K562 (cell line): ENCODE results near the gene DGCR6L. TPM values are rescaled to one million over a fixed set of nuclear protein-coding genes. Genes with fewer than 3 reads are reported as not detected.
"Not testable (repeated sequence)": the region's sequence is repeated elsewhere in the genome, so short reads cannot be mapped to it uniquely, and the experiment has no call there.

Source experiments
- ATAC-seq: fragments of 200-7000 bp; cut with Tn5 transposase; 3 replicates; pipeline ENCODE4 v1.9.1; 2020; ENCODE audit warnings: moderate library complexity
- BruUV-seq: library from RNA; stranded (reverse); fragments of 400-500 nt; replicated peaks from 2 replicates; lab custom pipeline; 2021; lab: Mats Ljungman, UMichigan
- CTCF ChIA-PET: fragments of 300-600 bp; formaldehyde crosslinking; extraction: SDS; loops from one replicate; lab custom pipeline; 2021; ENCODE audit warnings: low intra/inter-chr PET ratio; lab: Yijun Ruan, JAX
- POLR2A ChIA-PET: fragments of 300-600, 350-650 bp; sonication (Branson Sonifier 250); formaldehyde crosslinking; extraction: SDS; loops from one replicate; lab custom pipeline; 2021; ENCODE audit warnings: antibody characterized with exemption, inconsistent platforms; lab: Yijun Ruan, JAX
- DNase-seq, 4 experiments: peaks; one replicate each; pipeline versions ENCODE4 v3.0.0 to v3.0.0-alpha.2; 2011 to 2018; ENCODE audit warnings: low spot score in 3 of 4, mixed read lengths in 3 of 4; ENCODE audit errors: extremely low read depth in 1 of 4
- FAIRE-seq: peaks from 2 replicates; lab custom pipeline; 2011; peaks lifted over from hg19 to GRCh38; lab: Jason Lieb, UNC
- H2AFZ ChIP-seq: 2 replicates; pipeline ENCODE4 v1.6.0; 2011; ENCODE audit warnings: low read depth, low read length, control low read depth, inconsistent platforms
- H3K27ac ChIP-seq: fragments of 200-600 bp; 3 replicates; pipeline ENCODE4 v1.8.0; 2011; ENCODE audit warnings: low read depth, mild to moderate bottlenecking, control low read depth, inconsistent platforms, low read length, moderate library complexity, mixed read lengths; ENCODE audit errors: extremely low read depth
- H3K27me3 ChIP-seq, 2 experiments: fragments of 300-600 bp in 1 of 2; 2 replicates in 1 of 2; 3 replicates in 1 of 2; pipeline versions ENCODE4 v1.6.0 to v1.8.0; 2011; ENCODE audit warnings: inconsistent platforms in 2 of 2, low read length in 2 of 2, mild to moderate bottlenecking in 1 of 2, mixed read lengths in 1 of 2, moderate library complexity in 1 of 2; ENCODE audit not compliant: control insufficient read depth in 2 of 2, insufficient read depth in 2 of 2
- H3K36me3 ChIP-seq: fragments of 300-600 bp; 3 replicates; pipeline ENCODE4 v1.8.0; 2011; ENCODE audit warnings: mild to moderate bottlenecking, low read length, inconsistent platforms; ENCODE audit not compliant: control insufficient read depth, insufficient read depth
- H3K4me1 ChIP-seq, 2 experiments: fragments of 200-600 bp in 1 of 2; replicated peaks in 1 of 2; 2 replicates in 1 of 2; 3 replicates in 1 of 2; pipeline versions ENCODE4 v1.5.1 to v1.8.0; 2011; ENCODE audit warnings: inconsistent platforms in 2 of 2, low read length in 2 of 2, mild to moderate bottlenecking in 1 of 2, mixed read lengths in 1 of 2, moderate library complexity in 1 of 2; ENCODE audit not compliant: control insufficient read depth in 2 of 2, insufficient read depth in 2 of 2
- H3K4me2 ChIP-seq: 2 replicates; pipeline ENCODE4 v1.6.1; 2011; ENCODE audit warnings: low read length, control low read depth, inconsistent platforms, mixed read lengths; ENCODE audit not compliant: insufficient read depth
- H3K4me3 ChIP-seq: fragments of 200-600 bp; sonication (generic), shearing (Covaris generic); 2 replicates; pipeline ENCODE4 v1.5.1; 2016; ENCODE audit warnings: control low read depth, inconsistent platforms
- H3K79me2 ChIP-seq: fragments of 200-600 bp; 3 replicates; pipeline ENCODE4 v1.8.0; 2011; ENCODE audit warnings: low read length, inconsistent platforms; ENCODE audit not compliant: control insufficient read depth, insufficient read depth
- H3K9ac ChIP-seq, 2 experiments: 2 replicates each; pipeline versions ENCODE4 v1.6.0 to v1.6.1; 2011; ENCODE audit warnings: low read depth in 2 of 2, low read length in 2 of 2, control low read depth in 1 of 2, inconsistent platforms in 1 of 2, mild to moderate bottlenecking in 1 of 2, mixed read lengths in 1 of 2; ENCODE audit not compliant: insufficient read depth in 1 of 2
- H3K9me1 ChIP-seq: one replicate; pipeline ENCODE4 v1.6.0; 2011; ENCODE audit warnings: inconsistent platforms, mild to moderate bottlenecking, low read length, moderate library complexity; ENCODE audit not compliant: control insufficient read depth, insufficient read depth
- H3K9me3 ChIP-seq: replicated peaks from 2 replicates; pipeline ENCODE4 v1.5.1; 2011; ENCODE audit warnings: low read depth, low read length, inconsistent platforms; ENCODE audit not compliant: control insufficient read depth, insufficient read depth
- H4K20me1 ChIP-seq: replicated peaks from 2 replicates; pipeline ENCODE4 v1.6.1; 2011; ENCODE audit warnings: low read length, inconsistent platforms, mixed read lengths; ENCODE audit not compliant: control insufficient read depth, insufficient read depth
- ATF2 ChIP-seq: sonication (generic); formaldehyde crosslinking; IDR thresholded peaks from 2 replicates; pipeline ENCODE4 v1.8.1; 2022; ENCODE audit warnings: missing genetic modification reagents
- CEBPG ChIP-seq, 3 experiments: fragments of 200-800 bp in 1 of 3; sonication (Bioruptor generic) in 1 of 3; sonication (generic) in 1 of 3; formaldehyde crosslinking in 1 of 3; IDR thresholded peaks in 2 of 3; conservative IDR thresholded peaks in 1 of 3; 2 replicates each; pipeline versions ENCODE4 v1.6.1 to v1.8.0; 2016 to 2022; ENCODE audit warnings: missing compliant biosample characterization in 2 of 3, missing genetic modification characterization in 2 of 3, mild to moderate bottlenecking in 1 of 3, missing genetic modification reagents in 1 of 3
- FOXA3 ChIP-seq, 2 experiments: fragments of 450-650 bp in 1 of 2; sonication (generic) in 1 of 2; formaldehyde crosslinking; IDR thresholded peaks in 1 of 2; conservative IDR thresholded peaks in 1 of 2; 2 replicates each; pipeline versions ENCODE4 v1.4.0 to v1.8.0; 2020 to 2022; ENCODE audit warnings: mild to moderate bottlenecking in 2 of 2, missing genetic modification reagents in 1 of 2
- MTF1 ChIP-seq: fragments of 250-450 bp; sonication (Bioruptor Pico); IDR thresholded peaks from 2 replicates; pipeline ENCODE4 v1.9.0; 2021; ENCODE audit warnings: moderate library complexity, mild to moderate bottlenecking, inconsistent platforms, borderline replicate concordance
- MYBL2 ChIP-seq, 2 experiments: fragments of 450-650 bp in 1 of 2; sonication (generic) in 1 of 2; formaldehyde crosslinking in 1 of 2; IDR thresholded peaks; 2 replicates each; pipeline versions ENCODE4 v1.6.1 to v1.8.1; 2017 to 2022; ENCODE audit warnings: borderline replicate concordance in 1 of 2, inconsistent platforms in 1 of 2, low read depth in 1 of 2, mild to moderate bottlenecking in 1 of 2, missing genetic modification reagents in 1 of 2, moderate library complexity in 1 of 2
- NR3C1 ChIP-seq: sonication (generic); formaldehyde crosslinking; IDR thresholded peaks from 2 replicates; pipeline ENCODE4 v1.8.1; 2022; ENCODE audit warnings: missing genetic modification reagents
- WGBS: fragments of 100-300 bp; shearing (Covaris generic); methylation state at CpG from one replicate; pipeline ENCODE4 v1.1.6; 2016; ENCODE audit warnings: low coverage, mixed read lengths; ENCODE audit not compliant: insufficient coverage; ENCODE audit errors: missing lambda C conversion rate; 5-methylcytosine and 5-hydroxymethylcytosine counted together
- in situ Hi-C: fragments of 300-500 bp; cut with MboI; formaldehyde crosslinking; loops from 4 replicates; pipeline ENCODE4 v1.15.0; 2018; ENCODE audit warnings: inconsistent platforms, mixed read lengths
- intact Hi-C: fragments of 100-400 bp; cut with micrococcal nuclease; formaldehyde crosslinking; loops from 2 replicates; pipeline ENCODE4 v1.14.2; 2022
- polyA plus RNA-seq, 8 experiments: library from polyadenylated mRNA; depleted of rRNA in 4 of 8; stranded (reverse) in 5 of 8; unstranded in 3 of 8; fragments of >200 nt; fragmentation: Nextera tagmentation in 2 of 8; fragmentation: Illumina TruSeq in 1 of 8; extraction: Ambion mirVana in 2 of 8; extraction: Trizol in 1 of 8; gene quantifications; 2 replicates each; pipeline versions ENCODE4 v1.2.1 to v1.2.3, GENCODE V29; 2011 to 2014; ENCODE audit warnings: inconsistent platforms in 1 of 8, missing spikeins in 1 of 8
- total RNA-seq, 7 experiments: library from RNA; depleted of rRNA in 6 of 7; stranded (reverse); fragments of >200 nt in 6 of 7; fragmentation: Illumina TruSeq in 2 of 7; extraction: Trizol in 2 of 7; gene quantifications; 2 replicates each; pipeline versions ENCODE4 v1.2.1 to v1.2.3, GENCODE V29; 2011 to 2021; ENCODE audit warnings: low replicate concordance in 1 of 7
- TF ChIP-seq, protein P1 (sequence below), 3 experiments: fragments of 200-800 bp in 1 of 3; fragments of 250-450 bp in 1 of 3; fragments of 450-650 bp in 1 of 3; sonication (Bioruptor Pico) in 1 of 3; sonication (Bioruptor generic) in 1 of 3; formaldehyde crosslinking in 1 of 3; IDR thresholded peaks; 2 replicates each; pipeline versions ENCODE4 v1.6.1 to v1.8.0; 2016 to 2022; ENCODE audit warnings: mild to moderate bottlenecking in 2 of 3, missing genetic modification characterization in 2 of 3, missing compliant biosample characterization in 1 of 3, moderate library complexity in 1 of 3

DGCR6L gene
- total and polyA plus RNA-seq, 9 of the 15 experiments (the other 6 are each of a cell fraction or from before 2014, with no cell fraction given), result 3.6 to 151 (median 51.0) TPM

- DNase-seq; H3K4me1 ChIP-seq; H3K4me3 ChIP-seq; BruUV-seq; H4K20me1 ChIP-seq; H2AFZ ChIP-seq; FAIRE-seq; CTCF ChIA-PET; H3K9ac ChIP-seq; H3K79me2 ChIP-seq; H3K36me3 ChIP-seq; H3K27ac ChIP-seq; H3K4me2 ChIP-seq; H3K9me3 ChIP-seq; H3K9me1 ChIP-seq; in situ Hi-C loops; intact Hi-C loops; POLR2A ChIA-PET; ATAC-seq; TF ChIP-seq CEBPG (tag; conservative IDR thresholded peaks at IDR 0.05 in 1 of 2, IDR thresholded peaks at IDR 0.05 in 1 of 2): not testable (repeated sequence)
- TF ChIP-seq FOXA3 (CRISPR knock-in tag; conservative IDR thresholded peaks at IDR 0.05 in 1 of 2, IDR thresholded peaks at IDR 0.05 in 1 of 2), result 0 out of 4 replicates have a peak, but pooled peaks of 1 of the 2 experiments have one; percentile 22
- TF ChIP-seq CEBPG (CRISPR knock-in tag; IDR thresholded peaks at IDR 0.05), result 0 out of 2 replicates have a peak, but pooled peaks have one; percentile 6
- TF ChIP-seq MTF1, result 0 out of 2 replicates have a peak, but pooled peaks have one; percentile 50
- peaks cover 14 to 25% of the 10 kb centered on the region in 2 experiments; a peak in 4 of 5 replicates for H3K27me3 ChIP-seq
- 21% methylated on average over 10 of the region's 10 CpGs for WGBS
Measured at GRCh38 chr22:20362403-20362802, 42.5 kb upstream of the DGCR6L start.

DNA sequence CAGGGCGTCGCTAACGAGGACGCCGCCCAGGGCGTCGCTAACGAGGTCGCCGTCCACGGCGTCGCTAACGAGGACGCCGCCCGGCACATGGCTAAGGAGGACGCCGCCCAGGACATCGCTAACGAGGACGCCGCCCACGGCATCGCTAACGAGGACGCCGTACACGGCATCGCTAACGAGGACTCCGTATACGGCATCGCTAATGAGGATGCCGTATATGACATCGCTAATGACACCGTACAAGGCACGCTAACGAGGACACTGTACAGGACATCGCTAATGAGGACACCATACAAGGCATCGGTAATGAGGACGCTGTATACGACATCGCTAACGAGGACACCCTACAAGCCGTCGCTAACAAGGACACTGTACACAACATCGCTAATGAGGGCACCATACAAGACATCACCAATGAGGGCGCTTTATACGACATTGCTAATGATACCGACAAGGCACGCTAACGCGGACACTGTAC, 41.9 kb upstream of the DGCR6L start:
- H3K9me3 ChIP-seq; H4K20me1 ChIP-seq; intact Hi-C loops; POLR2A ChIA-PET; H3K79me2 ChIP-seq; H3K9ac ChIP-seq; FAIRE-seq; DNase-seq; ATAC-seq; H3K4me1 ChIP-seq; H3K27ac ChIP-seq; BruUV-seq; H3K36me3 ChIP-seq; H3K9me1 ChIP-seq; in situ Hi-C loops; CTCF ChIA-PET; H3K4me2 ChIP-seq; H3K4me3 ChIP-seq; H2AFZ ChIP-seq; TF ChIP-seq MYBL2 (IDR thresholded peaks at IDR 0.05; ENCODE audit: low read depth): not testable (repeated sequence)
- WGBS, result 89% methylated on average over 47 of the region's 54 CpGs
- peaks cover 11 to 19% of the 10 kb centered on the region in 2 experiments; a peak in 4 of 5 replicates for H3K27me3 ChIP-seq
- TF ChIP-seq MYBL2 (CRISPR knock-in tag; IDR thresholded peaks at IDR 0.05; ENCODE audit: borderline replicate concordance) (peak; percentile 64; the same call in 1 of the 2 replicates), ATF2 (CRISPR knock-in tag) (peak; percentile 69; the same call in 1 of the 2 replicates), NR3C1 (CRISPR knock-in tag) (0 out of 2 replicates have a peak, but pooled peaks have one; percentile 17)
- TF ChIP-seq, protein P1, sequence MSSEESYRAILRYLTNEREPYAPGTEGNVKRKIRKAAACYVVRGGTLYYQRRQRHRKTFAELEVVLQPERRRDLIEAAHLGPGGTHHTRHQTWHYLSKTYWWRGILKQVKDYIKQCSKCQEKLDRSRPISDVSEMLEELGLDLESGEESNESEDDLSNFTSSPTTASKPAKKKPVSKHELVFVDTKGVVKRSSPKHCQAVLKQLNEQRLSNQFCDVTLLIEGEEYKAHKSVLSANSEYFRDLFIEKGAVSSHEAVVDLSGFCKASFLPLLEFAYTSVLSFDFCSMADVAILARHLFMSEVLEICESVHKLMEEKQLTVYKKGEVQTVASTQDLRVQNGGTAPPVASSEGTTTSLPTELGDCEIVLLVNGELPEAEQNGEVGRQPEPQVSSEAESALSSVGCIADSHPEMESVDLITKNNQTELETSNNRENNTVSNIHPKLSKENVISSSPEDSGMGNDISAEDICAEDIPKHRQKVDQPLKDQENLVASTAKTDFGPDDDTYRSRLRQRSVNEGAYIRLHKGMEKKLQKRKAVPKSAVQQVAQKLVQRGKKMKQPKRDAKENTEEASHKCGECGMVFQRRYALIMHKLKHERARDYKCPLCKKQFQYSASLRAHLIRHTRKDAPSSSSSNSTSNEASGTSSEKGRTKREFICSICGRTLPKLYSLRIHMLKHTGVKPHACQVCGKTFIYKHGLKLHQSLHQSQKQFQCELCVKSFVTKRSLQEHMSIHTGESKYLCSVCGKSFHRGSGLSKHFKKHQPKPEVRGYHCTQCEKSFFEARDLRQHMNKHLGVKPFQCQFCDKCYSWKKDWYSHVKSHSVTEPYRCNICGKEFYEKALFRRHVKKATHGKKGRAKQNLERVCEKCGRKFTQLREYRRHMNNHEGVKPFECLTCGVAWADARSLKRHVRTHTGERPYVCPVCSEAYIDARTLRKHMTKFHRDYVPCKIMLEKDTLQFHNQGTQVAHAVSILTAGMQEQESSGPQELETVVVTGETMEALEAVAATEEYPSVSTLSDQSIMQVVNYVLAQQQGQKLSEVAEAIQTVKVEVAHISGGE (CRISPR knock-in tag; IDR thresholded peaks at IDR 0.05), result peak in 1 of 3 experiments; percentile 33; a peak in 1 of 6 replicates
